AG09309 (cell line): ENCODE measurements around the gene TBCK.

Source experiments
- DNase-seq: peaks from one replicate; pipeline ENCODE4 v3.0.0-alpha.2; 2010; ENCODE audit warnings: low read depth
- H3K4me3 ChIP-seq: 2 replicates; pipeline ENCODE4 v1.5.1; 2011; ENCODE audit warnings: mild to moderate bottlenecking, low read depth, low read length, moderate library complexity; ENCODE audit not compliant: control insufficient read depth
- CTCF ChIP-seq: IDR thresholded peaks from 2 replicates; pipeline ENCODE4 v1.5.1; 2011; ENCODE audit warnings: mild to moderate bottlenecking, low read depth, low read length, inconsistent platforms; ENCODE audit not compliant: insufficient read depth, control insufficient read depth; ENCODE audit errors: missing control alignments

TBCK gene

GRCh38 chr4:106339431-106339830 lies 23.4 kb upstream of the TBCK start:
- TF ChIP-seq CTCF: no peak
- DNase-seq: no peak
- H3K4me3 ChIP-seq: no peak overlapping the region

- no peak overlapping the region for H3K4me3 ChIP-seq
- TF ChIP-seq CTCF: no peak
- no peak for DNase-seq
Measured at GRCh38 chr4:106338671-106339070, 22.7 kb upstream of the TBCK start.

GRCh38 chr4:106337916-106338315 lies 21.9 kb upstream of the TBCK start:
- TF ChIP-seq CTCF: no peak
- H3K4me3 ChIP-seq: no peak overlapping the region
- no peak for DNase-seq

- TF ChIP-seq CTCF: no peak
- H3K4me3 ChIP-seq: no peak overlapping the region
- DNase-seq: no peak
Measured at GRCh38 chr4:106336618-106337017, 20.6 kb upstream of the TBCK start.

- no peak for TF ChIP-seq CTCF
- no peak for DNase-seq
Measured at GRCh38 chr4:106334741-106335470, 18.9 kb upstream of the TBCK start.

GRCh38 chr4:106333186-106333585 lies 17.2 kb upstream of the TBCK start:
- no peak overlapping the region for H3K4me3 ChIP-seq
- no peak for TF ChIP-seq CTCF
- DNase-seq: no peak

More at GRCh38 chr4:106334741-106335470, 18.9 kb upstream of the TBCK start:
- no peak overlapping the region for H3K4me3 ChIP-seq

GRCh38 chr4:106329041-106329618 lies 13.1 kb upstream of the TBCK start:
- TF ChIP-seq CTCF: peak; percentile 62
- H3K4me3 ChIP-seq: no peak overlapping the region
- DNase-seq: no peak
